SK-N-SH (cell line): ENCODE results near the gene GOT1. TPM values are rescaled to one million over a fixed set of nuclear protein-coding genes. Genes with fewer than 3 reads are reported as not detected.

Source experiments
- CTCF ChIA-PET: fragments of 300-600, 350-600 bp; formaldehyde crosslinking; extraction: SDS; loops from one replicate; lab custom pipeline; 2021; lab: Yijun Ruan, JAX
- POLR2A ChIA-PET: fragments of 350-600 bp; sonication (Branson Sonifier 250); formaldehyde crosslinking; extraction: SDS; loops from one replicate; lab custom pipeline; 2020; ENCODE audit warnings: antibody characterized with exemption, inconsistent platforms; lab: Yijun Ruan, JAX
- DNase-seq: peaks from one replicate; pipeline ENCODE4 v3.0.0; 2012
- H2AFZ ChIP-seq: fragments of 200-600 bp; sonication (generic); 2 replicates; pipeline ENCODE4 v1.8.1; 2016; ENCODE audit warnings: antibody characterized with exemption, mild to moderate bottlenecking, low read depth
- H3F3A ChIP-seq: fragments of 200-600 bp; sonication (generic); replicated peaks from 2 replicates; pipeline ENCODE3; 2016; ENCODE audit warnings: antibody characterized with exemption, mild to moderate bottlenecking; ENCODE audit not compliant: insufficient read depth
- H3K27ac ChIP-seq, 2 experiments: fragments of 200-500 bp in 1 of 2; fragments of 200-600 bp in 1 of 2; sonication (Bioruptor generic) in 1 of 2; sonication (generic), shearing (Covaris generic) in 1 of 2; 2 replicates each; pipeline versions ENCODE4 v1.5.1 to v1.6.1; 2014 to 2016; ENCODE audit warnings: low read depth in 2 of 2, inconsistent platforms in 1 of 2, low read length in 1 of 2, mild to moderate bottlenecking in 1 of 2, mixed read lengths in 1 of 2
- H3K27me3 ChIP-seq: fragments of 200-600 bp; sonication (generic), shearing (Covaris generic); 2 replicates; pipeline ENCODE4 v1.6.1; 2016; ENCODE audit warnings: mixed run types; ENCODE audit not compliant: insufficient read depth
- H3K36me3 ChIP-seq, 2 experiments: fragments of 200-500 bp in 1 of 2; fragments of 200-600 bp in 1 of 2; sonication (Bioruptor generic) in 1 of 2; sonication (generic) in 1 of 2; replicated peaks in 1 of 2; 2 replicates each; pipeline versions ENCODE3 to v1.5.1; 2014 to 2016; ENCODE audit warnings: low read length in 1 of 2, mild to moderate bottlenecking in 1 of 2; ENCODE audit not compliant: insufficient read depth in 2 of 2, control insufficient read depth in 1 of 2
- H3K4me1 ChIP-seq, 2 experiments: fragments of 200-500 bp in 1 of 2; fragments of 200-600 bp in 1 of 2; sonication (Bioruptor generic) in 1 of 2; sonication (generic), shearing (Covaris generic) in 1 of 2; 2 replicates each; pipeline versions ENCODE4 v1.5.1 to v1.6.1; 2014 to 2016; ENCODE audit warnings: low read depth in 1 of 2, low read length in 1 of 2, mixed run types in 1 of 2; ENCODE audit not compliant: insufficient read depth in 2 of 2, control insufficient read depth in 1 of 2
- H3K4me2 ChIP-seq: fragments of 200-600 bp; sonication (generic), shearing (Covaris generic); 2 replicates; pipeline ENCODE4 v1.6.1; 2017; ENCODE audit warnings: mixed run types
- H3K4me3 ChIP-seq, 2 experiments: fragments of 200-500 bp in 1 of 2; fragments of 200-600 bp in 1 of 2; sonication (Bioruptor generic) in 1 of 2; sonication (generic), shearing (Covaris generic) in 1 of 2; 2 replicates each; pipeline versions ENCODE4 v1.5.1 to v1.8.1; 2014 to 2016; ENCODE audit warnings: low read depth in 2 of 2, inconsistent platforms in 1 of 2, low read length in 1 of 2, mild to moderate bottlenecking in 1 of 2, mixed read lengths in 1 of 2, moderate library complexity in 1 of 2
- H3K79me2 ChIP-seq: fragments of 200-600 bp; sonication (generic); 2 replicates; pipeline ENCODE4 v1.8.1; 2017; ENCODE audit warnings: mild to moderate bottlenecking; ENCODE audit not compliant: insufficient read depth
- H3K9ac ChIP-seq: fragments of 200-600 bp; sonication (generic); 2 replicates; pipeline ENCODE4 v1.6.1; 2017; ENCODE audit warnings: mixed run types
- H3K9me2 ChIP-seq: fragments of 200-600 bp; sonication (generic); 2 replicates; pipeline ENCODE4 v1.6.1; 2017; ENCODE audit warnings: mixed run types
- H3K9me3 ChIP-seq: fragments of 200-600 bp; sonication (generic); 2 replicates; pipeline ENCODE4 v1.6.1; 2017; ENCODE audit warnings: mixed run types, mild to moderate bottlenecking, moderate library complexity
- H4K20me1 ChIP-seq: fragments of 200-600 bp; sonication (generic); 2 replicates; pipeline ENCODE4 v1.6.1; 2017; ENCODE audit warnings: mild to moderate bottlenecking, mixed run types; ENCODE audit not compliant: insufficient read depth
- CHD2 ChIP-seq: fragments of 150-350 bp; IDR thresholded peaks from 2 replicates; pipeline ENCODE4 v1.6.1; 2018; ENCODE audit warnings: low read length; ENCODE audit not compliant: partially characterized antibody
- CTCF ChIP-seq: fragments of 200-600 bp; sonication (generic); IDR thresholded peaks from 2 replicates; pipeline ENCODE4 v1.6.1; 2017; ENCODE audit warnings: antibody characterized with exemption, mild to moderate bottlenecking, moderate library complexity
- ELF1 ChIP-seq: IDR thresholded peaks from 2 replicates; pipeline ENCODE4 v1.4.0; 2012
- FOXJ3 ChIP-seq: sonication (generic); formaldehyde crosslinking; IDR thresholded peaks from 2 replicates; pipeline ENCODE4 v1.5.1; 2020; ENCODE audit warnings: mild to moderate bottlenecking, missing genetic modification reagents
- FOXM1 ChIP-seq: IDR thresholded peaks from 2 replicates; pipeline ENCODE4 v1.4.0; 2012; ENCODE audit warnings: low read depth, mild to moderate bottlenecking
- GABPA ChIP-seq: IDR thresholded peaks from 2 replicates; pipeline ENCODE4 v1.4.0; 2012; ENCODE audit warnings: low read depth, mild to moderate bottlenecking
- GATA2 ChIP-seq: sonication (generic); formaldehyde crosslinking; IDR thresholded peaks from 2 replicates; pipeline ENCODE4 v1.5.0; 2020; ENCODE audit warnings: mild to moderate bottlenecking, missing genetic modification reagents
- IRF3 ChIP-seq: fragments of 150-350 bp; IDR thresholded peaks from 2 replicates; pipeline ENCODE4 v1.6.1; 2016; ENCODE audit warnings: mild to moderate bottlenecking, low read depth, low read length
- MAX ChIP-seq: IDR thresholded peaks from 2 replicates; pipeline ENCODE4 v1.4.0; 2012; ENCODE audit warnings: low read depth
- MEF2A ChIP-seq: IDR thresholded peaks from 2 replicates; pipeline ENCODE4 v1.4.0; 2012; ENCODE audit warnings: low read depth, borderline replicate concordance
- NFIC ChIP-seq: IDR thresholded peaks from 2 replicates; pipeline ENCODE4 v1.4.0; 2012; ENCODE audit warnings: borderline replicate concordance
- NRF1 ChIP-seq: IDR thresholded peaks from 2 replicates; pipeline ENCODE4 v1.6.1; 2012; ENCODE audit warnings: low read depth, mild to moderate bottlenecking, low read length
- PBX3 ChIP-seq: IDR thresholded peaks from 2 replicates; pipeline ENCODE4; 2012
- RAD21 ChIP-seq: IDR thresholded peaks from 2 replicates; pipeline ENCODE4 v1.6.1; 2012; ENCODE audit warnings: mild to moderate bottlenecking, low read length
- RCOR1 ChIP-seq: fragments of 150-350 bp; IDR thresholded peaks from 2 replicates; pipeline ENCODE4 v1.6.1; 2017; ENCODE audit warnings: antibody characterized with exemption, low read length
- RFX5 ChIP-seq: IDR thresholded peaks from 2 replicates; pipeline ENCODE4 v1.6.1; 2012; ENCODE audit warnings: mild to moderate bottlenecking, improper control_type of control experiment, low read length
- SMC3 ChIP-seq: IDR thresholded peaks from 2 replicates; pipeline ENCODE4 v1.6.1; 2012; ENCODE audit warnings: low read depth, low read length, improper control_type of control experiment
- TCF12 ChIP-seq: IDR thresholded peaks from 2 replicates; pipeline ENCODE4 v1.4.0; 2012
- TEAD4 ChIP-seq: IDR thresholded peaks from 2 replicates; pipeline ENCODE4 v1.4.0; 2012; ENCODE audit warnings: mild to moderate bottlenecking, borderline replicate concordance; ENCODE audit not compliant: insufficient read depth
- USF1 ChIP-seq: IDR thresholded peaks from 2 replicates; pipeline ENCODE4 v1.4.0; 2012; ENCODE audit warnings: low read depth, borderline replicate concordance
- YY1 ChIP-seq: IDR thresholded peaks from 2 replicates; pipeline ENCODE4 v1.4.0; 2012; ENCODE audit warnings: low read depth, mild to moderate bottlenecking
- ZBTB33 ChIP-seq: IDR thresholded peaks from 2 replicates; pipeline ENCODE4 v1.4.0; 2012; ENCODE audit warnings: low read depth, borderline replicate concordance
- WGBS: methylation state at CpG from one replicate; pipeline ENCODE4 v1.1.6; 2017; ENCODE audit warnings: low lambda C conversion rate; 5-methylcytosine and 5-hydroxymethylcytosine counted together
- polyA plus RNA-seq, 3 experiments: library from polyadenylated mRNA; depleted of rRNA; stranded (reverse); fragments of >200 nt; gene quantifications; 2 replicates each; pipeline ENCODE4 v1.2.3, GENCODE V29; 2012

The GOT1 gene
- polyA plus RNA-seq (2012; rRNA removed): 9.8 and 10.9 TPM in 2 replicates
- polyA plus RNA-seq (2012; cell fraction: cytosol; rRNA removed): 9.8 and 10.7 TPM in 2 replicates
- 15.6 and 17.4 TPM in 2 replicates for polyA plus RNA-seq (2012; cell fraction: nucleus; rRNA removed)

GRCh38 chr10:99430451-99431189 lies at the start of gene GOT1:
Gene GOT1, minus strand, starts transcription at chr10:99430624. Its CDS starts 59 bp downstream, at chr10:99430565.
- peaks cover 7% of the 10 kb centered on the region for H3F3A ChIP-seq
- peak within 1 kb of the TSS; percentile 99 for H2AFZ ChIP-seq
- H3K4me2 ChIP-seq: peak within 1 kb of the TSS; percentile 94
- H3K27me3 ChIP-seq: no peaks in the 10 kb centered on the region
- ChIA-PET CTCF (interaction anchor here (0.7 to 3.0 kb wide), 7 partner anchors 19 to 415 kb away, joined by 3 to 12 read pairs (median 4); no protein-coding TSS in a partner anchor), POLR2A (interaction anchor here (0.7 to 2.1 kb wide), 7 partner anchors 11 to 302 kb away, joined by 3 to 6 read pairs (median 3); partner anchors contain the start of genes CNNM1, CUTC and SLC25A28)
- H4K20me1 ChIP-seq: no peaks in the 10 kb centered on the region
- peak within 1 kb of the TSS; percentile 49 to 60 for H3K27ac ChIP-seq
- peak within 1 kb of the TSS; percentile 98 for H3K4me3 ChIP-seq
- peaks cover 53% of the 10 kb centered on the region for H3K79me2 ChIP-seq
- peaks cover 8 to 10% of the 10 kb centered on the region in 2 experiments; a peak in 2 of 4 replicates for H3K4me1 ChIP-seq
- peaks cover 6 to 9% of the 10 kb centered on the region in 2 experiments for H3K36me3 ChIP-seq
- DNase-seq: peak; percentile 97
- no peaks in the 10 kb centered on the region for H3K9me2 ChIP-seq
- no peaks in the 10 kb centered on the region for H3K9me3 ChIP-seq
- 1% methylated on average over 36 of the region's 59 CpGs for WGBS
- H3K9ac ChIP-seq: peak within 1 kb of the TSS; percentile 88
- TF ChIP-seq RFX5: peak; percentile 97
- TF ChIP-seq NRF1: peak; percentile 46; the same call in 1 of the 2 replicates
- no peak for TF ChIP-seq USF1
- no peak for TF ChIP-seq TEAD4
- TF ChIP-seq IRF3: peak; percentile 93
- no peak for TF ChIP-seq MEF2A
- no peak for TF ChIP-seq TCF12
- TF ChIP-seq RCOR1: peak; percentile 33; the same call in 1 of the 2 replicates
- TF ChIP-seq SMC3: no peak
- TF ChIP-seq PBX3: peak; percentile 95
- no peak for TF ChIP-seq NFIC
- TF ChIP-seq RAD21: no peak
- no peak for TF ChIP-seq FOXM1
- no peak for TF ChIP-seq GATA2 (CRISPR knock-in tag)
- TF ChIP-seq ELF1: peak; percentile 26; the same call in 1 of the 2 replicates
- TF ChIP-seq YY1: 0 out of 2 replicates have a peak, but pooled peaks have one; percentile 48
- TF ChIP-seq MAX: peak; percentile 54
- no peak; the same call in 1 of the 2 replicates for TF ChIP-seq CTCF
- TF ChIP-seq GABPA: no peak
- peak; percentile 84 for TF ChIP-seq CHD2
- no peak for TF ChIP-seq FOXJ3 (CRISPR knock-in tag)
- TF ChIP-seq ZBTB33: no peak
